AG09309 (cell line): ENCODE results near the gene EVPL.

Experiments
- DNase-seq: peaks from one replicate; pipeline ENCODE4 v3.0.0-alpha.2; 2010; ENCODE audit warnings: low read depth
- H3K4me3 ChIP-seq: 2 replicates; pipeline ENCODE4 v1.5.1; 2011; ENCODE audit warnings: mild to moderate bottlenecking, low read depth, low read length, moderate library complexity; ENCODE audit not compliant: control insufficient read depth
- CTCF ChIP-seq: IDR thresholded peaks from 2 replicates; pipeline ENCODE4 v1.5.1; 2011; ENCODE audit warnings: mild to moderate bottlenecking, low read depth, low read length, inconsistent platforms; ENCODE audit not compliant: insufficient read depth, control insufficient read depth; ENCODE audit errors: missing control alignments

Gene EVPL

GRCh38 chr17:76024353-76024752 is 2.8 kb downstream of the EVPL start:
- H3K4me3 ChIP-seq: no peak overlapping the region
- no peak for DNase-seq
- no peak for TF ChIP-seq CTCF

- H3K4me3 ChIP-seq: no peak overlapping the region
- DNase-seq: no peak
- no peak for TF ChIP-seq CTCF
These were observed 3.2 kb downstream of the EVPL start for GRCh38 chr17:76023900-76024237.

GRCh38 chr17:76022973-76023899 is 3.9 kb downstream of the EVPL start:
- no peak overlapping the region for H3K4me3 ChIP-seq
- no peak for TF ChIP-seq CTCF
- DNase-seq: no peak

GRCh38 chr17:76022285-76022684 is 4.8 kb downstream of the EVPL start:
- DNase-seq: no peak
- no peak overlapping the region for H3K4me3 ChIP-seq
- no peak for TF ChIP-seq CTCF

- no peak overlapping the region for H3K4me3 ChIP-seq
- no peak for TF ChIP-seq CTCF
- no peak for DNase-seq
These were observed 7.2 kb downstream of the EVPL start for GRCh38 chr17:76019833-76020467.

- no peak for TF ChIP-seq CTCF
These were observed 8.3 kb downstream of the EVPL start for GRCh38 chr17:76018801-76019200.

More at GRCh38 chr17:76018801-76019200, 8.3 kb downstream of the EVPL start:
- no peak overlapping the region for H3K4me3 ChIP-seq
- no peak for DNase-seq
